ENCODE data around the gene NR3C2.
"Not testable (repeated sequence)": the region's sequence is repeated elsewhere in the genome, so short reads cannot be mapped to it uniquely, and the experiment has no call there.

Gene NR3C2

DNA sequence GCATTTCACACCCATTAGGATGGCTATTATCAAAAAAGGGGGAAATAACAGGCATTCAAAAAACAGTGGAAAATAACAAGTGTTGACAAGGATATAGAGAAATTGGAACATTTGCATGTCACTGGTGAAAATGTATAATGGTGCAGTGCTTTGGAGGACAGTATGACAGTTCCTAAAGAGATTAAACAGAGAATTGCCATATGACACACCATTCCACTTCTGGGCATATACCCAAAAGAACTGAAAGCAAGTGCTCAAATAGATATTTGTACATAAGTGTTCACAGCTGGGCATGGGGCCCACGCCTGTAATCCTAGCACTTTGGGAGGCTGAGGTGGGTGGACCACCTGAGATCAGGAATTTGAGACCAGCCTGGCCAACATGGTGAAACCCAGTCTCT lies 348.1 kb downstream of the NR3C2 start:
- TF ChIP-seq, protein P1, sequence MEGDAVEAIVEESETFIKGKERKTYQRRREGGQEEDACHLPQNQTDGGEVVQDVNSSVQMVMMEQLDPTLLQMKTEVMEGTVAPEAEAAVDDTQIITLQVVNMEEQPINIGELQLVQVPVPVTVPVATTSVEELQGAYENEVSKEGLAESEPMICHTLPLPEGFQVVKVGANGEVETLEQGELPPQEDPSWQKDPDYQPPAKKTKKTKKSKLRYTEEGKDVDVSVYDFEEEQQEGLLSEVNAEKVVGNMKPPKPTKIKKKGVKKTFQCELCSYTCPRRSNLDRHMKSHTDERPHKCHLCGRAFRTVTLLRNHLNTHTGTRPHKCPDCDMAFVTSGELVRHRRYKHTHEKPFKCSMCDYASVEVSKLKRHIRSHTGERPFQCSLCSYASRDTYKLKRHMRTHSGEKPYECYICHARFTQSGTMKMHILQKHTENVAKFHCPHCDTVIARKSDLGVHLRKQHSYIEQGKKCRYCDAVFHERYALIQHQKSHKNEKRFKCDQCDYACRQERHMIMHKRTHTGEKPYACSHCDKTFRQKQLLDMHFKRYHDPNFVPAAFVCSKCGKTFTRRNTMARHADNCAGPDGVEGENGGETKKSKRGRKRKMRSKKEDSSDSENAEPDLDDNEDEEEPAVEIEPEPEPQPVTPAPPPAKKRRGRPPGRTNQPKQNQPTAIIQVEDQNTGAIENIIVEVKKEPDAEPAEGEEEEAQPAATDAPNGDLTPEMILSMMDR (IDR thresholded peaks at IDR 0.05; ENCODE audit: low read depth, low read length) = no peak
- DNase-seq (ENCODE audit: extremely low read depth, low read depth) = no peak

DNA sequence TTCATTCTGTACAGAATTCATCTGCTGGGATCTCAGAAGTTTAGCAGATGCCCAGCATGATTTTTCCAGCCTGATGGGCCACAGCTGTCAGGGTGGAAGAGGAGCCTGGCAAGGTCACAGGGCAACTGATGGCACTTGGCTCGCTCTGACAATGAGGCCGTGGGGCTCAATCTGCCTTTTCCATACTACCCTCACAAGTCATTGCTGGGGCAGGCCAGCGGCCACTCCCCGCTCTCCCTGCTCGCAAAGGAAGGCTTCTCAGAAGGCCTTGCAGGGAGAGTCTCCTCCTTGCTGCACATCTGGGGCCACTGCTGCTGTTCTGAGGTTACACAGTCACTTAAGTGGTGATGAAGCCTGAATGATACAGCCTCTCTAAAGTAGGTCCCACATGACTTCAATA lies 349.1 kb downstream of the NR3C2 start:
- TF ChIP-seq, protein P1 (IDR thresholded peaks at IDR 0.05; ENCODE audit: low read depth, low read length) = no peak
- no peak for DNase-seq (ENCODE audit: extremely low read depth, low read depth)

DNA sequence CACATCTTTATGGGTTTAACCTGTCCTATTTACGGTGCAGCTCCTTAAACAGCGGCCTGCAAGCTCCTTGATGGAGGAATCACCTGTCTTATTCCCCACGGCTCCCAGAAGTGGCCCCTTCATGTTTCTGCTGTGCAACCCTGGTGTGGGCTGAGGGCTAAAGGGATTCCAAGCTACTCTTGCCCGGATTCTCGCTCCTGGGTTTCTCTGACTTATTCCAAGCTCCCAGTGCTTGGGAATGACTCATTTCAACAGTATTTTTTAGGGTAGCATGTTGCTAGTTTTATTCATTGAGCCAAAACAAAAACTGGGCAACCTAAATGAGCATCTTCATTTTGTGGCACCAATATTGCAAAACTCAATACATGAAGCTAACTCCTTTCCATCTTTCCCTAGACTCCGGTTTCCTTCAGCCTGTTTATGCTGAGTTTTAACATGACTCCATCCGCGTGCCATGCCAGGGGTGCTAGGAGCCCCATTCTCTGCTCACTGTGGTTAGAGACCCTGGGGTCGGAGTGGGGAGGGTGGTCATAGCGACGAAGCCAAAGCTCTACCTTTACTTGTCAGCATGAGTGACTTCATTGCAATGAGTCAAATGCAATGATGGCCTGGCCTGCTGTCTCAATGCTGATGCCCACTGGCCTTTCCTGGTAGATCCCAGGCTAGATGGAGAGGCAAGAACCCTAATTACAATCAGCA lies 349.7 kb downstream of the NR3C2 start:
- DNase-seq (ENCODE audit: extremely low read depth, low read depth) = no peak
- TF ChIP-seq, protein P1 (IDR thresholded peaks at IDR 0.05; ENCODE audit: low read depth, low read length) = no peak

DNA sequence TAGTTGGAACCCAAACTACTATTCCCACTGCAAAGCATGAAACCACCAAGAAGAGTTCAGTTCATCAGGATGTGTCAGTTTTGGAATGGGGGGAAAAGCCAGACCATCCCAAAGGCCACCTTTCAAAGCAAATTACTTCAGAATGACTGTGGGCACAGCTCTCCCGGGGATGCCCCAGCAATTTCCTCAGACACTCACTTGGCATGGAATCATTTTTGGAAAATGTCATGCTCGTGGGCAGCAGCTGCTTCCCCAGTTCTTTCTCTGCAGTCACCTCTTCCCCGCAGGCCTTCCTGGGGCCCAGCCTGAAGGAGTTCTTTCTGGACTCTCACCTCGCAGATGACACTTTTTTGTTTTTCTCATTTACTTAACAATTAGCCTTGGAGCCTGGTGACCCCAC lies 350.3 kb downstream of the NR3C2 start:
- DNase-seq (ENCODE audit: extremely low read depth, low read depth) = no peak
- TF ChIP-seq, protein P1 (IDR thresholded peaks at IDR 0.05; ENCODE audit: low read depth, low read length) = no peak

DNA sequence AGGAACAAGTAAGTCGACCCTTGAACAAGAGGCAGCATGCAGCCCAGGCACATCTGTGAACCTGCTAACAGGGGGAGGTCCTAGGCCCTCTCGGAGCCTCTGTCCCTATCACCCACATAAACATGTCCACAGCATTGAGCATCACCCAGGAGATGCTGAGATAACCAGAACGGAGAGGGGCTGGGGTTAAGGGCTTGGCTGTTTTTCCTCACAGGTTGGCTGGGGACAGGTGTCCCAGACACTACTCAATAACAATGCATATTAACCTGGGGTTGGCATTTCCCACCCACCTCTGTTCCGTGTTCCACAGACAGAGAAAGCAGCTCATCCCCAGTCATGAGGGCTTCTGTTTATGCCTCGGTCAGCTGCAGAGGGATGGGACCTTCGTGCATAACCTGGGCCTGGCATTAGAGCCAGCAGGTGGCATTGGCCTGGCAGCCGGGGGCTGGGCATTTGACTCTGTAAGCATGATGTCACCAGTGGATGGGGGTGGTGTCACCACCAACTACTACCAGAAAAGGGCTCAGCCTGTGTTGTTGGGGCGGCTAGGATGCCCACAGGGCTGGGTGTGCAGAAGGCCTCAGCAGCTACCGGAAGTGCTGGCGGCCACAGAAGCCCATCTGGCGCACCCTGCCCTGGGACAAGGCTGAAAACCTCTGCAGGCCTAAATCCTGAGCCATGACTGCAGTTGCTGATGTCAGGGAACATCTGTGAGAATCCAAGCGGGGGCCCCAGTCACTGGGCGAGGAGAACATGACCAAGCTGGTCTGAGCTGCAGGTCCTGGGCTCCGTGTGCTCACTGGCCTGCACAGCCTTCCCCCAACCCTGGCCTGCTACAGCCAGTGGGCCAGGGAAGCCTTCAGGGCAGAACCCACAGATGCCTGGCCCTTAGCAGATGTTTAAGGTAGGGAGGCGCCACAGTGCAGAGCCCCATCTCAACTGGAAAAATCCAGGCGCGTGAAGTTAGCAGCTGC lies 351.4 kb downstream of the NR3C2 start:
- TF ChIP-seq, protein P1 (IDR thresholded peaks at IDR 0.05; ENCODE audit: low read depth, low read length) = no peak
- no peak for DNase-seq (ENCODE audit: extremely low read depth, low read depth)

DNA sequence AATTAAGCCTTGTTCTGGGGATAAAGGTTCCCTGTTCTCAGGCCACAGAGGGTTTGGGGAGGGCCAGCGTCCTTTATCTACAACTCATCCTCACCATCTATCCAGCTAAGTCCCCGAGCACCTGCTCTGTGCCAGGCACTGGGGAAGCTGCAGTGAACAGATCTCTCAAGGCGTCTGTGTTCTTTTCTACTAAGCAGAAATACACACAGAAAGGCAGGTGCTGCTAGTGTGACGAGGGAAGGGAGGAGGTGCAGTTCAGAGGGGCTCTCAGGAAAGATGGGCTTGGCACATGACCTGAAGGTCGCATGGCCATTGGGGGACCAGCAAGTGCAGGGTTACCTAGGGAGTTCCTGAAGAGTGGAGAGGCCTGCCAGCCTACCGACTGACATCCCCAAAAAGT lies 352.2 kb downstream of the NR3C2 start:
- TF ChIP-seq, protein P1 (IDR thresholded peaks at IDR 0.05; ENCODE audit: low read depth, low read length) = no peak
- no peak for DNase-seq (ENCODE audit: extremely low read depth, low read depth)

DNA sequence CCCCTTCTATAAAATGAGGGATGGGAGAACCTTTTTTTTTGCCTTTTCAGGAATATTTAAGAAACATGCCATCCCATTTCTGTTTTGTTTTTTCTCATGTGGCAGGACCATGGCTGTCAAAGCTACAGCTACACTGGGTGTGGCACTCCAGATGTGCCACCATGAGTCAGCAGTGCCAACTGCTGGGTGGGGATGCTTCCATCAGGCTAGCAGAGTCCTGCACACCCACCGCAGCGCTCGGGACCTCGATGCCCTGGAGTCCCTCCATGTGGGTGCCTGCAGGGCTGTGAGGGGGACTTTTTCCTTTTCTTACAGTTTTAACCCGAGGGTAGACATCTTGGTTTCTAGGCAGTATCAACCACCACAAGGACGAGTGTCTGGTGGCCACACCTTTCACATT lies 352.6 kb downstream of the NR3C2 start:
- TF ChIP-seq, protein P1 (IDR thresholded peaks at IDR 0.05; ENCODE audit: low read depth, low read length) = no peak
- DNase-seq (ENCODE audit: extremely low read depth, low read depth) = no peak

DNA sequence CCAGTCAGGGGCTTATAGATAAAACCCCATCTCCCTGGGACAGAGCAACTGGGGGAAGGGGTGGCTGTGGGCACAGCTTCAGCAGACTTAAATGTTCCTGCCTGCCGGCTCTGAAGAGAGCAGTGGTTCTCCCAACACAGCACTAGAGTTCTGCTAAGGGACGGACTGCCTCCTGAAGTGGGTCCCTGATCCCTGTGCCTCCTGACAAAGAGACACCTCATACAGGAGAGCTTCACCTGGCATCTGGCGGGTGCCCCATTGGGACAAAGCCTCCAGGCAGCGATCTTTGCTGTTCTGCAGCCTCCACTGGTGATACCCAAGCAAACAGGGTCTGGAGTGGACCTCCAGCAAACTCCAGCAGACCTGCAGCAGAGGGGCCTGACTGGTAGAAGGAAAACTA lies 359.1 kb downstream of the NR3C2 start:
- DNase-seq (ENCODE audit: extremely low read depth, low read depth) = not testable (repeated sequence)
